SHP77 treated with DMSO at 0.1 percent for 48 hours (cell line): ENCODE results near the gene CPLX1.

Experiments
- DNase-seq: peaks from one replicate; lab custom pipeline; 2025; lab: John Stamatoyannopoulos, UW

Gene CPLX1

GRCh38 chr4:855880-856224, 29.9 kb upstream of the CPLX1 start:
- DNase-seq: no peak

GRCh38 chr4:854356-854755, 28.4 kb upstream of the CPLX1 start:
- no peak for DNase-seq

- no peak for DNase-seq
Measured at GRCh38 chr4:853416-853781, 27.5 kb upstream of the CPLX1 start.

- DNase-seq: no peak
Measured at GRCh38 chr4:851701-852430, 25.9 kb upstream of the CPLX1 start.

GRCh38 chr4:850323-850945, 24.5 kb upstream of the CPLX1 start:
- DNase-seq: no peak

DNA sequence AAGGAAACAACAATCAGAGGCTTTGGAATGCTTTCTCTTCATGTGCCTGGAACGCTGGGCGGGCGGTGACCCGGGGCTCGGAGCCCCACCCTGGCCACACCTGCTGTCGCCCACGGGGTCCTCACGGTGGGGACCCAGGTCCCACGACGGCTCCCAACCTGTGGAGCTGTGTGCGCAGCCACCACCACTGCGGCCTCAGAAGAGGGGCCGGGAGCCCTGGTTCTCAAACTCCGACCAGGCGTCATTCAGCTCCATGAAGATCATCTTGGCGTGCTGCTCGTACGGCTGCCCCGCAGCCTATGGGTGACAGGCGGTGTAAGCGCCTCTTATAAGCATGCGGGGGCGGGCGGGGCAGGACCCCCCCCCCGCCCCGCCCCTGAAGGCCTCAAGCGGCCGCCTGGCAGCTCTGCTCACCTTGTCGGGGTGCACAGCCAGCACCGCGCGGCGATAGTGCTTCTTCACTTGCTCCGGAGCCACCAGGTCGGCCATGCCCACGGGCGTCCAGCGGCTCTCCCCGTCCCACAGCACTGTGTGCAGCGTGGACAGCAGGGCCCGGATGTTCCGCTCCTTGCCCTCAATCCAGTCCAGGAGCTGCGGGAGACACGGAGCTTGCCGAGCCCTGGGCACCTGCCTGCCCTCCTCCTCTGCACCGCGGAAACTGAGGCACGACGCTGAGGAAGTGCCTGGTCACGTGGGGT, 23.7 kb upstream of the CPLX1 start:
- DNase-seq: no peak

- DNase-seq: no peak
Measured at GRCh38 chr4:848803-849477, 23.0 kb upstream of the CPLX1 start.

- DNase-seq: no peak
Measured at GRCh38 chr4:848307-848691, 22.4 kb upstream of the CPLX1 start.

- no peak for DNase-seq
Measured at GRCh38 chr4:845836-846251, 19.9 kb upstream of the CPLX1 start.

DNA sequence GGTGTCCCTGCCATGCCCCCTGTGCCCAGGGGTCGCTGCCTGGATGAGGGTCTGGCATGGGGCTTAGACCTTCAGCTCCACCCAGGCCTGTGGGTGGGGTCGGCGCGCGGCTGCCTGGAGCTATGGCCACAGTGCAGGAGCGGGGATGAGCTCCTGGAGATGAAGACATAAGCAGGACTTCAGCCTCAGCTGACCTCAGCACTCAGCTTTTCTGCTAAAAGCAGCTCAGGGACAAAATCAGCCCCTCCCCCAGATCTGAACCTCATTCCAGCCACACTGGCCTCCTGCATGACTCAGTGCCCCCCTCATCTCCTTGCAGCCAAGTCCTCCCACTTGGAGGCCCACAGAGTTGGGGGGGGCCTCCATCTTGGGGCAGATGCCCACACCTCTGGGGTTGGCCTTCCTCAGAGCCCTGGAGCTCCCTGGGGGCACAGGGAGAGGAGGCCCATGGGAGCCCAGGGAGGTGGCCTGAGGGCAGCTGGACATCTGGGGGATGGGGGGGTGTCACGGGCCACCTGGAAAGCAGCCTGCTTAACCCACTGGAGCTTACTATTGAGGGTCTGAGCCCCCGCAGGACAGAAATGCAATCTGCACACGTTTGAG, 19.4 kb upstream of the CPLX1 start:
- no peak for DNase-seq

- no peak for DNase-seq
Measured at GRCh38 chr4:844752-845232, 18.9 kb upstream of the CPLX1 start.

DNA sequence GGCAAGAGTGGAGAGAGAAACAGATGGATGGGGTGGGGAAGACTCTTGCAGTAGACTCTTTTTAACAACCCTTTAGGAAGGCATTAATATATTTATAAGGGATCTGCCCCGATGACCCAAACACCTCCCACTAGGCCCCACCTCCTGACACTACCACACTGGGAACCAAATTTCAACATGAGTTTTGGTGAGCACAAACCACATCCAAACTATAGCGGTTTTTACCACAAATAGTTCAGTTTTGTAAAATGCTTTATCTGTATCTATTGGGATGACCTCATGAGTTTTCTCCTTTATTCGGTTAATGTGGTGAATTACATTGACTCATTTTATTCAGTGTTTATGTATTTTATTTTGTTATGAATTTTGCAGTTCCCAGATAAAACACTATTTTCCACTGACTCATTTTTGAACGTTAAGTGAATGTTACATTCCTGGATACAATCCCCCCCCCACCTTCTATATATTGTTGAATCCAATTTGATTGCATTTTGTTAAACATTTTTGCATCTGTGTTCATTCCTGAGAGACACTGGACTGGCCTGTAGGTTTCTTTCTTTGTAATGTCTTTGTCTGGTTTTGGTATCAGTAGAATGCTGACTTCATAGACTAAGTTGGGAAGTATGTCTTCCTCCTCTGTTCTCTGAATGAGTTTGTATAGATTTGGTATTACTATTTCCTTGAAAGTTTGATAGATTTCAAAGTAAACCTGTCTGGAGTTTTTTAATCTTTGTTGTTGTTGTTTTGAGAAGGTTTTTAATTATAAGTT, 13.9 kb upstream of the CPLX1 start:
- no peak for DNase-seq

GRCh38 chr4:837772-838171, 11.8 kb upstream of the CPLX1 start:
- DNase-seq: no peak

GRCh38 chr4:836750-837301, 10.9 kb upstream of the CPLX1 start:
- DNase-seq: no peak

- DNase-seq: no peak
Measured at GRCh38 chr4:836003-836511, 10.1 kb upstream of the CPLX1 start.

DNA sequence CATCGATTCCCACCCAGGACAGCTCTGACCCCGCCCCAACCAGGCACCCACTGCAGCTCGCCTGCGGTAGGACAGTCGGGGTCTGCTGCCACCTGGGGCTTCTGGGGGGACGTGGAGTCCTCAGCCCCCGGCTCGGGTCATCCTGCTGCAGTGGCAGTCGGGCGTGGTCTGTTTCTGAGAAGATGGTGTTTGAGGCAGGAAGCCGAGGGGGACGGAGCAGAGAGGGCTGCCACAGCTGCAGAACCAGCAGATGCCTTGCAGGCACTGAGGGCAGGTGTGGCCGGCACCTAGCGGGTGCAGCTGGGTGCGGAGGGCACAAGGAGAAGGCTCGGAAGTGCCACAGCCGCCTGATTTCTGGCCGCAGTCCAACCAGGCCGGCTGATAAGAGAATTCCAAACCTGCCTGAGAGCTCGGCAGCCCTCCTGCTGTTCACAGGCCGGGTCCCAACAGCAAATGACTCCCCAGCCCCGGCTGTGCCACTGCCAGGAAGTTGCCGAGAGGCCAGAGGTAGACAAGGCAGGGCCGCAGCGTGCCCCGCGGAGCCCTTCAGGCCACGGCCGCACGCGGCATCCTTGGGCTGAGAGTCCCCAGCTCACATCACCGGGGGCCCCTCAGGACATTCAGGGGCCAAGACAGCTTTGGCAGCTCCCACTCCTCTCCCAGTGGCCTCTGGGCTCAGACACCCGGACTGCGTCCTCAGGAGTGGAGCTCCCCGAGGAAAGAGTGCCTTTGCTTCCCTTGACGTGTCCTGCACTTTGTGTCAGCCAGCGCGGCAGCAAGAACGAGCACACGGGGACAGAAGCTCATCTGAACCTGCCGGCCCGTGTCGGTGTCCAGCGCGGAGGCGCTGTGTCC, 9.4 kb upstream of the CPLX1 start:
- DNase-seq: peak; percentile 36

- DNase-seq: no peak
Measured at GRCh38 chr4:834368-835147, 8.6 kb upstream of the CPLX1 start.

DNA sequence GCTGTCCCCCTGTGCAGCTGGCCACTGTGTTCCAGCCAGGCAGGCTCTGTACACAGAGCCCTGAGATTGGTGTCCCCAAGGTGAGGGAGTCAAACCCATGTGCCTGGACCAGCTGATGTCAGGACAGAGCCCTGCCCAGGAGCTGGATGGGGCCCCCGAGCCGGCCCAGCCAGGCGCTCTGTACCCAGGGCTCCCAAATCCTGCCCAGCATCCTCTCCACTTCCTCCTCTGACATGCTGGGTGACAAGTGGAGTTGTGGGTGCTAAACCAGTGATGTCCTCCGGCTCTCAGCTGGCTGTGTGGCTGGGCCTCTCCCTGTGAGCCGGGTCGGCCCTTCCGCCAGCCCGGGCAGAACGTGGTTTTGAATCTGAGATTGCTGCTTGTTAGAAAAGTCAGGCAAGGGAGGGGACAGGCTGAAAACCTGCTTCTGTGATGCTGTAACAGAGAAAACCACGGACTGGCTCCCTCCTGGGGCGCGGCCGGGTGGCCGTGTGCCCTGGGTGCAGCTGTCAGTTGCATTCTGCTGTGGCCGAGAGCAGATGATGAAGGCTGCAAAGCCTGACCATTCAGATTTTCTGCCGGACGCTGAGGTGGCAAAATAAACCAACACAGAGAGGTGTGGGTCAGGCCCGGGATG, 7.9 kb upstream of the CPLX1 start:
- no peak for DNase-seq

GRCh38 chr4:833156-833555, 7.2 kb upstream of the CPLX1 start:
- DNase-seq: no peak
